ENCODE measurements around the gene DNAJB12.

- TF ChIP-seq RAD21 (IDR thresholded peaks at IDR 0.05; ENCODE audit: low read depth) (no peak), FOSL1 (IDR thresholded peaks at IDR 0.05; ENCODE audit: low read depth) (no peak), CTCF (IDR thresholded peaks at IDR 0.05 in 2 of 3, conservative IDR thresholded peaks at IDR 0.05 in 1 of 3; ENCODE audit: borderline replicate concordance in 1 of 3, insufficient read depth in 1 of 3, low read depth in 2 of 3, low read length in 2 of 3) (no peak)
Measured at GRCh38 chr10:72335394-72336258, 19.1 kb downstream of the DNAJB12 start.

Measured in HCT116 (cell line).